Muscle of arm (tissue), 12 donors: ENCODE measurements around the gene RNASEH2B. TPM values are rescaled to one million over a fixed set of nuclear protein-coding genes. Genes with fewer than 3 reads are reported as not detected.

Experiments used
- DNase-seq: peaks from one replicate; pipeline ENCODE4 v3.0.0-alpha.2; 2013
- polyA plus RNA-seq, 12 donors: library from polyadenylated mRNA; unstranded; fragments of 120-200 nt; gene quantifications; one replicate each; pipeline ENCODE4 v1.2.1, GENCODE V29; 2013; ENCODE audit not compliant: insufficient read length in 12 of 12

Gene RNASEH2B
- polyA plus RNA-seq, 12 donors: 28.6 to 85.0 (median 47.8) TPM; not detected in 1

DNA sequence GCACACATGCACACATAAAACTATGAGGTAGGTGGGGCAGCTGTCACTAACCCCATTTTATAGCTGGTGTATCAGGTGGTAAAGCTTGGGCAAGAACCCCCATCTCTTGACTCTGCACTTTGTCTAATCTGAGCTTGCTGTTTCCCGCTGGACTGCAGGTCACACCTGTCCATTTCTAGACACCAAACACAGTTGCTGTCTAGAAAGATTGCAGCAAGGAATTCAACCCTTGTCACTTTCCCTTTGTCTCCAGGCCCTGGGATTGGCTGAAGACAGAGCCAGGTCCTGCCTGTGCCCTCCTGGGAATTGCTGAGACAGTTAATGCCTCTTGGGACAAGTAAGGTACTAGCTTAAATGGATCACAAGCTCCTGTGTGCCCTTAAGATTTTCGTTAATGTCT lies 83.8 kb downstream of the RNASEH2B start:
- no peak for DNase-seq

- DNase-seq: no peak
Observed at GRCh38 chr13:50993934-50994333, 84.3 kb downstream of the RNASEH2B start.

DNA sequence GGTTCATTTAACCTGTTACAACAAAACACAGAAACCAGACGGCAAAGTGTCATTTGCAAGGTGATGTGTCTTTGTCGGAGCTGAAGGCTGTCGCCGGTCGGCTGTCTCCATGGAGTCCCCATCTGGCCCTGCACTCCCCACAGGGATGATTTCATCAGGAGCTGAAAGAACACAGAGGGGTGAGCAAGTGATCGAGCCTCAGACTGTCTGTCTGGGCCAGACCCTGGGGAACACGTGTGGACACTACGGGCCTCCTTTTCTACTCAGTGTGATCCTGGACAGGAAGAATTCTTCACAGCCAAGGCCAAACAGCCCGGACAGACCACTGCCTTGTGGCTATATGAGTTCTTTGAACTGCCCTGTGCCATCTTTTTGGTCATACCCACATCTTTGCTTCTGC lies 85.1 kb downstream of the RNASEH2B start:
- DNase-seq: no peak

- DNase-seq: no peak
Observed at GRCh38 chr13:50995854-50996253, 86.3 kb downstream of the RNASEH2B start.

- no peak for DNase-seq
Observed at GRCh38 chr13:50998326-50998725, 88.7 kb downstream of the RNASEH2B start.

DNA sequence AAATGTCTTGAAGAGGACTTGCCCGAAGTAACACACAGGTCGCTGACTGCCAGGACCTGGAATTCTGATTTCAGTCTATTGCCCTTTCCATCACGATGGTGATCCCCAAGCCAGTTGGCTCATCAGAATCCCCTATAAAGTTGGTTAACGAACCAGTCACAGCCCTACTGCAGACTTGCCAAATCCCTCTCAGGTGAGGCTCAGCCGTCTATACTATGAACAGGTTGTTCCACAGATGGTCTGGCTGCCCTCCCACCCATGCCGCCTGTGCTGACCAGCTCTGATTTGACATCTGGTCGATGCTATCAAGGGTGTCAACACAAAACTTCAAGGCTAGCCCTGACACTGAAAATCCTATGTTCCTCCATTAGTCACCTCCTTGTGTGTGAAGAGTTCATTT lies 90.0 kb downstream of the RNASEH2B start:
- DNase-seq: no peak

GRCh38 chr13:51000061-51000460 lies 90.5 kb downstream of the RNASEH2B start:
- DNase-seq: no peak

DNA sequence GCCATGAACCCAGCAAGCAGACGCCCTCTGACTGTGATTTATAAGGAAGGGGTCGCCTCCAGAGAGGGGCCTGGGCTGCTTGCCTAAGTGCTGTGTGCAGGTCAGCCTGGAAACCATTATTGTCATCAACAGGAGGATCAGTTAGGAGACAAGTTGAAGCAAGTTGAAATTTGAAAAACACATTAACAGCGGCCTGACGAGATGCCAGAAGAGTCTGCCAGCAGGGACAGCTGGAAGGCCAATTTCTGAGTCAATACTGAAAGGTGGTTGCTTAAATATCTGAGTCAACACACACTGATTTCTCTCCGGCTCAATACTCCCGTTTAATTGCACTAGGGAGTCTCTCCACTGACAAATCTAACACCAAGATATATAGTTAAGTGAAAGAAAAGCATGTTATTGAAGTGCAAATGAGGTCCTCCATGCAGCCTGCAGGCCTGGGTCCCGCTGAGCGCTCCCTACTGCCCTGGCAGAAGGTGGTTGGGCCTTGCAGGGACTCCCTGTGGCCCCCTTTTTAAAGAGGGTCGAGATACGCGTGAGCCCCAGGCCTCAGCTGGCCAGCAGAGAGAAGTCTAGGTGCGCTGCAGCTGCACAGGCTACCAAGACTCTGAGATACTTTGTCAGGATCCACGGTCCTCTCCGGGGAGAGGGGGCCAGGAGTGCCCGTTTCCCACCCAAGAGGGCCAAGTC lies 91.1 kb downstream of the RNASEH2B start:
- DNase-seq: peak; percentile 92

GRCh38 chr13:51001335-51001734 lies 91.7 kb downstream of the RNASEH2B start:
- DNase-seq: no peak

- no peak for DNase-seq
Observed at GRCh38 chr13:51002736-51003135, 93.1 kb downstream of the RNASEH2B start.

DNA sequence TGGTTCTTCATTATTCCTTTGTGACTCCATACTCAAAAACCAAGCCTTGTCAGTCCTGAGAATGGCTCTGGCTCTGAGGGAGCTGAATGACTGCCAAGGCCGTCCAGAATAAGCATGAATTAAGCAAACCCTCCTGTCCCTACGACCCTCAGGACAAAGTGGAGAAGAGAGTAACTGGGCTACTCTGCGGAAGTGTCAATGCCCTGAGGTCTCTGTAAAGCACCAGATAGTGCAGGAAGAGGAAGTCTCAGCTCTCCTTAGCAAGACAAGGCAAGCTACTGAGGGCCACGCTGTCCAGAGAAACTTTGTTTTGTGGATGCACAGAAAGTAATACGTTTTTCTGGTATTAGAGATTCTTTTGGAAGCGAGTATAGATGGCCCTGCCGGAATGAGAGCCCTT lies 94.1 kb downstream of the RNASEH2B start:
- DNase-seq: no peak

DNA sequence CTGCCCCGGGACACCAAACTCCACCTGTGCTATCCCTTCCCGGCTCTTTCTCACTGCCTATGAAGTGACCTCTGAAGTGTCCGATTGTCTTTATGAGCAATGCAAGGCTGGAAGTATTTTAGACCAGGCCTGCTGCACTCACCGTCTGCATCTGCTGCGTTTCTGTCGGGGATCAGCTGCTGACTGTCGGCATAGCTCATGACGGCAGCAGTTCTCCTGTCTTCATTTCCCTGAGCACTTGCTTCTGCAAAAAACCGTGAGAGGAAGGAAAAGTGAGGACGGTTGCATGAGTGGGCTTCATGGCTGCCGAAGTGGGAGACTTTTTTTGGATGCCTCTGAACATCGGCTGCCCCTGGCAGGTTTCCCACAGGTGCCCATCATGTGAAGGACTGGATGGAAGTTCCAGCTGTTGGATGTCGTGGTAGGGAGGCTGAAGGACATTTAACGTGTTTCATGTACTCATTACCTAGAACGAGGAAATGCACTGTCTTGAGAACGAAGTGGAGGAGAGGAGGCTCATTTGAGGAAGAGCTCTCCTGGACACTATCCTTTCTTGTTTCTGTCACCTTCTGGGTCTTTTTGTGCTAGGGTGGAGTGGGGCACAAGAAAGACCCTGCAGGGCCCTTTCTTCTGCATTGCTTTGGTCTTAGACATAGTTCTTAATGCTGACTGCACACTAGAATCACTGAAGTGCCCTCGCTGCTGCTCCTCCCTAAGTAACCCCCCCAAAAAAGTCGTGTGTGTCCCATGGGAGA lies 94.7 kb downstream of the RNASEH2B start:
- no peak for DNase-seq

DNA sequence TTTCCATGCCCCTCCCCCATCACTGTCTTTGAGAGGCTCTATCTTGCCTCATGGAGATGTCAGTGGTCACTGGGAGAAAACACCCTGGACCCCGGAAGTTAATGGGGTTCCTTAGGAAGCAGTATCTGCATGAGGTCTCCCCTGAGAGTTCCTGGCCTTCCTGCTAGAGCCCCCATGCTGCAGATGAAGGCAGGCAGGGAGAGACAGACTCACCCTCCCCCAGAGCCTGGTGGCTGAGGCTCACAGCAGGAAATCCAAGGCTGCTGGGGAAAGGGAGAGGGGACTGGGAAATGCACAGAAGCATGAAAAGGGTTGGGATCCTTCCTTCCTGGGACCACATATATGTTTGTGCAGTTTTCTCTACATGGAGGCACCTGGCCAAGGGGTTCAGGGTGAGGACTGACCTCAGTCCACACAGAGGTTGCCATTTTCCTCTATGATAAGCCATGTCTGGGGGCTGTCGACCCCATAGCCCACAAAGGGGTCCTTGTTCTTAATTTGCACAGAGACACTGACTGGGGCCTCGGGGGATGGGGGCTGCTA lies 95.4 kb downstream of the RNASEH2B start:
- no peak for DNase-seq

DNA sequence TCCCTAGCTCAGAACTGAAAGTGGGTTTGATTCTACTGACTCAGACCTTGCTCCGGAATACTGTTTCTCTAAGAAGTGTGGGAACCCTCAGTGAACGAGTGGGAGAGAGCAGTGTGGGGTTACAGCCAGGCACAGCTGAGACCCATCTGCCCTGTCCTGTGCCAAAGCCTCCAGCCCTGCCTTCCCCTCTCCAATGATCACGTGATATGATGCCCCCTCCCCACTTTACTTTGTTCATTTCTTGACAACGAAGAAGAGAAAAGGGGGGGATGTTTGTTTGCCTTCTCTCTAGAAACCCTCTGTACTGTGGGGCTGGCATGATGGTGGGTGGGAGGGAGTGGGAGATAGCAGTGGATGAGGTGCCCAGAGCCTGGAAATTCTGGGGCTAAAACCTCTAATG lies 96.0 kb downstream of the RNASEH2B start:
- DNase-seq: no peak

Other genes with a start within 250 kb of the RNASEH2B start
- under 1 TPM in 10 of 12 donors, not detected in 2; 0.17 to 0.62 (median 0.43) TPM for gene DLEU7, start 66.1 kb upstream of the RNASEH2B start, polyA plus RNA-seq
- under 1 TPM in 7 of 12 donors, not detected in 5; 0.10 to 0.20 (median 0.13) TPM for gene C13orf42, start 201.5 kb downstream of the RNASEH2B start, polyA plus RNA-seq